Parietal lobe (tissue), 1 donor: Measurements from ENCODE around the gene OMA1. TPM values are rescaled to one million over a fixed set of nuclear protein-coding genes. Genes with fewer than 3 reads are reported as not detected.

Experiments
- total RNA-seq: library from RNA; depleted of rRNA; stranded (reverse); fragments of >200 nt; gene quantifications from one replicate; pipeline ENCODE4 v1.2.3, GENCODE V29; 2014

OMA1 gene
- total RNA-seq = 22.2 TPM

DNA sequence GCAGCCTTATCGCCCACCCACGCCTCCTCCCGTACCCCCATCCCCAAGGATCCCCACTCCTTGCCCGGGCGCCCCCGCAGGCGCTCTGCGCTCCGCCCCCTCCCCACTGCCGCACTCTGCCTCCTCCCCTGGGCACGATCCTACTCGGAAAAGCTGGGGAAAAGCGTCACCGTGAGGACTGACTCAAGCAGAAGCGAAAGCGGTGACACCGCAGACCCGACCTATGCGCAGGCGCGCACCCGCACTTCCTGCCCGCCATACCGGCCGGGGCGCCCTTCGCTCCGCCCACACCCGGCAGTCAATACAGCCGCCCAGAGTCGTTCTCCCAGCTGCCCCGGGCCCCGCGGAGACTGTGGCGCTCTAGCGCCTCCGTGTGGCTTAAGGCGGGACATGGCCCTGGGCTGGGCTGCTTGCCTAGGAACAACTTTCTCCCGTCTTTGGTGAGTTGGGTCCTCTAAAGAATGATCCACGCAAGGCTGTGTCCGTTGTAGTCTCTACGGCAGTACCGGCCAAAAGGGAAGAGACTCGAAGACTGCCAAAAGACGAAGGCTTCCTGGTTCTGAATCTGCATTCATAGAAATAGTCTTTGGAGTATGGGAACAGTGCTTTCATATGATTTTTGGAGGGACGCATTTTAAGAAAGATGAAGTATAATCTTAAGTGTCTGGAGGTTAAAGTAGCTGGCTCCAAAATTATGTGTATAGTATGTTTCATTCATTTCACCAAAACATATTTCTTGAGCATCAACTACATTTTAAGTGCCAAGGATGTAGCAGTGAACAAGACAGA, at the start of gene OMA1:
Gene OMA1, minus strand, starts transcription at position 207 of the 789 bp plus-strand sequence. CDS start 7,432 bp downstream, outside the sequence.

DNA sequence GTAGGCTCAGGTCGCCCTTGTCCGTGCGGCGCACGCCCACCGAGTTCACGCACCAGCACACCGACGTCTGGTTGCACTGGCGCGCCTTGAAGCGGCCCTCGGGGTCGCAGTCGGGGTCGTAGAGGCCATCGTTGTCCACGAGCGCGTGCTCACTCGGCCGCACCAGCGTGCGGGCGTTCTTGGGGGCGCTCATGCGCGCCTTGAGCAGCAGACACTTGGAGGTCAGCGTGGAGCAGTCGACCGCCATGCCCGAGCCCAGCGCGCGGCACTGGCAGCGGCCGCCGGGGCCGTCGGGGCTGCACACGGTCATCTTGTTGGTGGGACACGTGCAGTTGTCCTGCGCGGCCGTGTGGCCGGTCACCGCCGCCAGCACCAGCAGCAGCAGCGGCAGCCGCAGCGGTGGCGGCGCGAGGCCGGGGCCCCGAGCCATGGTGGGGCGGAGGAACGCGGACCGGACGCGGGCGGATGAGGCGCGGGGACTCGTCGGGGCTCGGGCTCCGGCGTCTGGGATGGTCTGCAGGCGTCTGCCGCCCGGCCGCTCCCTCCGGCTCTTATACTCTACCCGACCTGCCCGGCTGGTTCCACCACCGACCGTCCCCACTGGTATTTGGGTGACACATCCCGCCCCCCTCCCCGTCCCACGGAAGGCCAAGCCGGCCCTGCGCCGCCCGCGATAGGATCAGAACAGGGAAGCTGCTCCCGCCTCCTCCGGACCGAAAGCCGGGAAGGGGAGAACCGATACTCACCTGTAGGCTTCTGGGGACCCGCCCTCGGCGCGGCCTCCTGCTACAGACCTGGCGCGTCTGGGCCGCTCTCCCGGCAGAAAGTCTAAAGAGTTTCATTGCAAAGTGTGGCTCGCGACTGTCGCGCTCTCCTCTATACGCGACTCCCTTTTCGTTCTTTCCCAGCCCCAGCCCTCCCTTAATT, 30.5 kb upstream of the OMA1 start, which contains the start of gene TACSTD2:
Gene TACSTD2, minus strand, starts transcription at position 526 of the 927 bp plus-strand sequence. Its CDS starts 96 bp downstream, at position 430.

Other genes starting within 250 kb of the OMA1 start
- gene TACSTD2, start 30.5 kb upstream of the OMA1 start, total RNA-seq = not detected
- gene MYSM1, start 153.3 kb upstream of the OMA1 start, total RNA-seq = 74.5 TPM
- 51.0 TPM for gene JUN, start 237.3 kb upstream of the OMA1 start, total RNA-seq